Suppressor macrophage treated with lipopolysaccharide for 1 hour (primary cell): Measurements from ENCODE around the gene MLX.
"Not testable (repeated sequence)": the region's sequence is repeated elsewhere in the genome, so short reads cannot be mapped to it uniquely, and the experiment has no call there.

Experiments
- DNase-seq, 3 donors: peaks; one replicate each; pipeline ENCODE4 v3.0.0-alpha.2; 2020 to 2022

Gene MLX

GRCh38 chr17:42536372-42537155 is 30.3 kb upstream of the MLX start:
- peak; percentile 80 to 91 (median 81) for DNase-seq

DNA sequence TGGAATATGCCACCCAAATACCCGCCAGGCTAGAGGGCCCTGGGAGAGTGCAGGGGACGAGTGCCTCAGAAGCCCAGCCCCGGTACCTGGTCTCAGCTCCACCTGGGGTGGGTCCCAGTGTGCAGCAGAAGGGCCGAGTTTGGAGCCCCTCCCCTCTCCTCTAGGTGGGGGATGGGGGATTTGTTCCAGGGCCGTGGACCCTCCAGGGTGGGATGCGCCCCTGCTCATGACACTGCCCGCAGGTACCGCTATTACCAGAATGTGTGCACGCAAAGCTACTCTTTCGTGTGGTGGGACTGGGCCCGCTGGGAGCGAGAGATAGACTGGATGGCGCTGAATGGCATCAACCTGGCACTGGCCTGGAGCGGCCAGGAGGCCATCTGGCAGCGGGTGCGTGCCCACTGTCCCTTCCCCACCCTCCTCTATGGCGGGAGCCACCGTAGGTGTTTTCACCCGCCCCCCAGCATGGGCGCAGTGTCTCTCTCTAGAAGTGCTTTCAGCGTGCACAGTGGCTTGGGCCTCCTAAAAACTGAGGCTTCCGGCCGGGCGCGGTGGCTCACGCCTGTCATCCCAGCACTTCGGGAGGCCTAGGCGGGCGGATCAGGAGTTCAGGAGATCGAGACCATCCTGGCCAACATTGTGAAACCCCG is 29.6 kb upstream of the MLX start:
- DNase-seq = no peak

DNA sequence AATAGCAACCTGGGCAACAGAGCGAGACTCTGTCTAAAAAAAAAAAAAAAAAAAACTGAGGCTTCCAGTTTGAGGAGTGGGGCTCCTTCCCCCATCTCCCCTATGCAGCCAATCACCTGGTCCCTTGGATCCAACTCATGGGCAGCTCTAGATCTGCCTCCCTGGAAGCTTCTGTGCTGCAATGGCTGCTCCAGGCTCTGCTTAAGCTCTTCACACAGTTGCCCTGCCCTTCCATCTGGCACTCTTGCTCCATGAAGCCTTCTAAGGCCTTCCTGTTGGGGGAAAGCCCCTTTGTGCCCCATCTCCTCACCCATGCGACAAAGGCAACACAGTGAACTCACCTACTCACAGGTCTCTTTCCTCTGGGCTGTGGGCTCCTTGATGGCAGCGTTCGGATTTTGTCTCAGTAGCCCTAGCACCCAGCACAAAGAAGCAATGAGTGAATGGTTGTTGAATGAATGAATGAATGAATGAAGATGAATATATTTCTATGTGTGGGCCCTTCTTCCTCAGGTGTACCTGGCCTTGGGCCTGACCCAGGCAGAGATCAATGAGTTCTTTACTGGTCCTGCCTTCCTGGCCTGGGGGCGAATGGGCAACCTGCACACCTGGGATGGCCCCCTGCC is 29.0 kb upstream of the MLX start:
- no peak for DNase-seq

DNA sequence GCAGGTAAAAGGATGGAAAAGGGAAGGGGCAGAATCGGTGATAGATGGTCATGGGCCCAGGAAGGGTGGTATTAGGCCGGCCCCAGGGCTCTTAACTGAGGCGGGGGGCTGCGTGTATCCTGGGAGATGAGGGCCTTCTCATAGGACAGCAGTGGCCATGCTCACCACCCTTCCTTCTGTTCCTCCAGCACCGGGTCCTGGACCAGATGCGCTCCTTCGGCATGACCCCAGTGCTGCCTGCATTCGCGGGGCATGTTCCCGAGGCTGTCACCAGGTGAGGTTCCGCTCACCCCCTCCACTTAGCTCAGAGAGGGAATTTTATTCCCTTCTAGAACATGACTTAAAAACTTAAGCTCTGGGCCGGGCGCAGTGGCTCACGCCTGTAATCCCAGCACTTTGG is 28.4 kb upstream of the MLX start:
- DNase-seq = no peak

- not testable (repeated sequence) for DNase-seq
Measured at GRCh38 chr17:42540558-42540957, 26.3 kb upstream of the MLX start.

DNA sequence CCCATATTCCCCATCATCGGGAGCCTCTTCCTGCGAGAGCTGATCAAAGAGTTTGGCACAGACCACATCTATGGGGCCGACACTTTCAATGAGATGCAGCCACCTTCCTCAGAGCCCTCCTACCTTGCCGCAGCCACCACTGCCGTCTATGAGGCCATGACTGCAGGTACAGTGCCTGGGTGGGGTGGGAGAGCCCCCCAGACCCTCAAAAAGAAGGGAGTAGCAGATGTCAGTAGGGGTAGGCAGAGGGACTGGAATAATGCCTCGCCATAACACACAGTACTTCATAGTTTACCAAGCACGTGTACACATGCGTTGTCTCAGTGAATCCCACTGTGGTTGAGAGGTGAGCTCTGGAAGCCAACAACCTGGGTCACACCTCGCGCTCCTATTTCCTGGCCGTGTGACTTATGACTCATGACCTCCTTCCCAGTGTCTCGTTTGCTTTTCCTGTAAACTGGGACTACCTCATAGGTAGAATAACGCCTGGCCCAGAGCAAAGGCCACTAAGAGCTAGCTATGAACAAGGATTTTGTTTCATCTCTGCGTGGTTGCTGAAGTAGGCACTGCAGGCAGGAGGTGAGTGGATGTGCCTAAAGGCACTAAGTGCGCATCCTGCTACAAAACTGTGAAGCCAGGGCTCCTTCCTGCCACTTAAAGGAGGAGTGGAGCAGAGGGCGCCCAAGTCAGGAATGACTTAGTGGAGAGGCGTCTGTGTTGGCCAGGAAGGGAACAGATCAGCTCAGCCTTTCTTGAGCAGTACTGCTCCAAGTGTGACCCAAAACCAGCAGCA is 25.7 kb upstream of the MLX start:
- DNase-seq = no peak

DNA sequence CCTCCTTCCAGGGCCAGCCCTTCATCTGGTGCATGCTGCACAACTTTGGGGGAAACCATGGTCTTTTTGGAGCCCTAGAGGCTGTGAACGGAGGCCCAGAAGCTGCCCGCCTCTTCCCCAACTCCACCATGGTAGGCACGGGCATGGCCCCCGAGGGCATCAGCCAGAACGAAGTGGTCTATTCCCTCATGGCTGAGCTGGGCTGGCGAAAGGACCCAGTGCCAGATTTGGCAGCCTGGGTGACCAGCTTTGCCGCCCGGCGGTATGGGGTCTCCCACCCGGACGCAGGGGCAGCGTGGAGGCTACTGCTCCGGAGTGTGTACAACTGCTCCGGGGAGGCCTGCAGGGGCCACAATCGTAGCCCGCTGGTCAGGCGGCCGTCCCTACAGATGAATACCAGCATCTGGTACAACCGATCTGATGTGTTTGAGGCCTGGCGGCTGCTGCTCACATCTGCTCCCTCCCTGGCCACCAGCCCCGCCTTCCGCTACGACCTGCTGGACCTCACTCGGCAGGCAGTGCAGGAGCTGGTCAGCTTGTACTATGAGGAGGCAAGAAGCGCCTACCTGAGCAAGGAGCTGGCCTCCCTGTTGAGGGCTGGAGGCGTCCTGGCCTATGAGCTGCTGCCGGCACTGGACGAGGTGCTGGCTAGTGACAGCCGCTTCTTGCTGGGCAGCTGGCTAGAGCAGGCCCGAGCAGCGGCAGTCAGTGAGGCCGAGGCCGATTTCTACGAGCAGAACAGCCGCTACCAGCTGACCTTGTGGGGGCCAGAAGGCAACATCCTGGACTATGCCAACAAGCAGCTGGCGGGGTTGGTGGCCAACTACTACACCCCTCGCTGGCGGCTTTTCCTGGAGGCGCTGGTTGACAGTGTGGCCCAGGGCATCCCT is 23.5 kb upstream of the MLX start:
- no peak for DNase-seq

GRCh38 chr17:42544874-42545283 is 22.0 kb upstream of the MLX start:
- no peak for DNase-seq

- not testable (repeated sequence) for DNase-seq
Measured at GRCh38 chr17:42545755-42546505, 21.0 kb upstream of the MLX start.

GRCh38 chr17:42547001-42547461 is 19.9 kb upstream of the MLX start:
- no peak for DNase-seq

DNA sequence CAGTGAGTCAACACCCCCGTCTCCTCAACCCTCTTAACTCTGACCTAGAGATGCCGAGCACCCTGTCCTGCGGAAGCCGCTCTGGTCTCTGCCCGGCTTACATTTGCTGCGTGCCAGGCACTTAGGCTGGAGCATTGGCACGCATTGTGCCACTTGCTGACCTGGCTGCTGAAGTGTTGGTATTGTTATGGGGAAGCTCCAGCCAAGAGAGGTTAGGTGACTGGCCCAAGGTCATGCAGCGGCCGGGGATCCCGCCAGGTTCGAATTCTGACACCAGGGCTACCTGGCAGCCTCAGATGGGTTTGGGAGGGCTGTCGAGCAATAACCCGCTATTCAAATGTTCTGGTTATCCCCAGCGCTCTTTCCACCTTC is 19.2 kb upstream of the MLX start:
- DNase-seq = no peak

GRCh38 chr17:42548070-42548837 is 18.6 kb upstream of the MLX start:
- peak in 1 of 3 donors; percentile 25 for DNase-seq

DNA sequence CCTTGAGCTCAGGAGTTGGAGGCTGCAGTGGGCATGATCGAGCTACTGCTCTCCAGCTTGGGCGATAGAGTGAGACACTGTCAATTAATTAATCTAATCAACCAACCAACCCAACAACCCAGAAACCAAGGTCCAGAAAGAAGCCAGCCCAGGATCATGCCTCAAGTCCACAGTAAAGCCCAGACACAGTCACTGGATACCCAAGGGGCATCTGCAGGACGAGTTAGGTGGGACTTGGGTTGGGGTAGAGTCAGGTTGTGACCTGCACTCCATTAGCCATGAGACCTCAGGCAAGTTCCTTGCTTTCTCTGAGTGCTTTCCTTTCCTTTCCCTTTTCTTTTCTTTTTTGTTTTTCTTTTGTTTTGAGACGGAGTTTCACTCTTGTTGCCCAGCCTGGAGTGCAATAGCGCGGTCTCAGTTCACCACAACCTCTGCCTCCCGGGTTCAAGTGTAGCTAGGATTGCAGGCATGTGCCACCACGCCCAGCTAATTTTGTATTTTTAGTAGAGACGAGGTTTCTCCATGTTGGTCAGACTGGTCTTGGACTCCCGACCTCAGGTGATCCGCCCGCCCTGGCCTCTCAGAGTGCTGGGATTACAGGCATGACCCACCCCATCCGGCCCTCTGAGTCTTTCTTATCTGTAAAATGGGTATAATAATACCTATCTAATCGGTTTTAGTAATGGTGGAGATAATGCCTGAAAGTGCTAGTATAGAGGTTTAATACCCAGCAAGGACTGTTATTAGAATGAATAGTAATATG is 17.7 kb upstream of the MLX start:
- DNase-seq = no peak

GRCh38 chr17:42552736-42553135 is 14.2 kb upstream of the MLX start, which contains the start of gene HSD17B1:
Gene HSD17B1 (plus strand): TSS chr17:42552923. CDS start chr17:42552934, 11 bp downstream.
- DNase-seq = not testable (repeated sequence)

DNA sequence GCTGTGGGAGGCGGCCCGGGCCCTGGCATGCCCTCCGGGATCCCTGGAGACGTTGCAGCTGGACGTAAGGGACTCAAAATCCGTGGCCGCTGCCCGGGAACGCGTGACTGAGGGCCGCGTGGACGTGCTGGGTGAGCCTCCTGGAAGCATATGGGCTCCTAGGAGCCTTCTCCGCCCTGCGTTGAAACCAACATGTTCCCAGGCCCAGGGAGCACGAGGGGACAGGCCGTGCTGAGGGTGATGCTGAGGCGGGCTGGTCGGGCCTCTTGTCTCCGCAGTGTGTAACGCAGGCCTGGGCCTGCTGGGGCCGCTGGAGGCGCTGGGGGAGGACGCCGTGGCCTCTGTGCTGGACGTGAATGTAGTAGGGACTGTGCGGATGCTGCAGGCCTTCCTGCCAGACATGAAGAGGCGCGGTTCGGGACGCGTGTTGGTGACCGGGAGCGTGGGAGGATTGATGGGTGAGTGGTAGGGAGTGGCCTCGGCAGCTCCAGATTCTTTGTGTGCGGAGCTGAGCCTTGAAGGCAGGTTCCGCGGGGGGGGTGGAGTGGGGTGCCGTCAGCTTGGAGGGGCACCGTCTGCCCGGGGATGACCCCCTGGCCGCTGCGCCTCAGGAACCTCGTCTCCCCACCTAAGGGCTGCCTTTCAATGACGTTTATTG is 13.6 kb upstream of the MLX start:
- DNase-seq = no peak

DNA sequence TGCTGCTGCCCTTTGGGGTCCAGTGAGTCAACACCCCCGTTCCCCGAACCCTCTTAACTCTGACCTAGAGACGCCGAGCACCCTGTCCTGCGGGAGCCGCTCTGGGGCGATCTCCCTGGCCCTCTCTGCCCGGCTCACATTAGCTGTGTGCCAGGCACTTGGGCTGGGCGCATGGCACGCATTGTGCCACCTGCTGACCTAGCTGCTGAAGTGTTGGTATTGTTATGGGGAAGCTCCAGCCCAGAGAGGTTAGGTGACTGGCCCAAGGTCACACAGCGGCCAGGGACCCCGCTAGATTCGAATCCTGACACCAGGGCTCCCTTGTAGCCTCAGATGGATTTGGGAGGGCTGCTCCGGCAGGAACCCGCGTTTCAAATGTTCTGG is 13.0 kb upstream of the MLX start:
- DNase-seq = no peak

GRCh38 chr17:42554250-42555121 is 12.4 kb upstream of the MLX start:
- DNase-seq = peak; percentile 71 to 89 (median 76)

GRCh38 chr17:42555122-42555622 is 11.7 kb upstream of the MLX start:
- no peak for DNase-seq
